Ishikawa (cell line): ENCODE results near the gene SSR3.

Source experiments
- CEBPB ChIP-seq: IDR thresholded peaks from 2 replicates; pipeline ENCODE4 v1.6.1; 2012
- CREB1 ChIP-seq: IDR thresholded peaks from 2 replicates; pipeline ENCODE4 v1.6.1; 2012; ENCODE audit warnings: low read depth
- EGR1 ChIP-seq: IDR thresholded peaks from 2 replicates; pipeline ENCODE4 v1.6.1; 2012
- EP300 ChIP-seq: IDR thresholded peaks from 2 replicates; pipeline ENCODE4 v1.6.1; 2012; ENCODE audit warnings: borderline replicate concordance
- FOXM1 ChIP-seq: IDR thresholded peaks from 2 replicates; pipeline ENCODE4 v1.6.1; 2012; ENCODE audit warnings: low read depth, borderline replicate concordance
- NFIC ChIP-seq: IDR thresholded peaks from 2 replicates; pipeline ENCODE4 v1.6.1; 2012
- RAD21 ChIP-seq: IDR thresholded peaks from 2 replicates; pipeline ENCODE4 v1.6.1; 2012; ENCODE audit warnings: low read depth
- TAF1 ChIP-seq: IDR thresholded peaks from 2 replicates; pipeline ENCODE4 v1.6.1; 2012; ENCODE audit warnings: low read depth, mild to moderate bottlenecking
- TCF12 ChIP-seq: IDR thresholded peaks from 2 replicates; pipeline ENCODE4 v1.6.1; 2012; ENCODE audit warnings: low read depth
- TEAD4 ChIP-seq: IDR thresholded peaks from 2 replicates; pipeline ENCODE4 v1.6.1; 2012
- YY1 ChIP-seq: IDR thresholded peaks from 2 replicates; pipeline ENCODE4 v1.6.1; 2012; ENCODE audit warnings: low read depth
- ZBTB7A ChIP-seq: IDR thresholded peaks from 2 replicates; pipeline ENCODE4 v1.6.1; 2012; ENCODE audit warnings: low read depth
- TF ChIP-seq, protein P1 (sequence below): IDR thresholded peaks from 2 replicates; pipeline ENCODE4 v1.6.1; 2012
- TF ChIP-seq, protein P2 (sequence below): IDR thresholded peaks from 2 replicates; pipeline ENCODE4 v1.6.1; 2012
- TF ChIP-seq, protein P3 (sequence below): IDR thresholded peaks from 2 replicates; pipeline ENCODE4 v1.6.1; 2012; ENCODE audit warnings: low read depth, mild to moderate bottlenecking

The SSR3 gene

DNA sequence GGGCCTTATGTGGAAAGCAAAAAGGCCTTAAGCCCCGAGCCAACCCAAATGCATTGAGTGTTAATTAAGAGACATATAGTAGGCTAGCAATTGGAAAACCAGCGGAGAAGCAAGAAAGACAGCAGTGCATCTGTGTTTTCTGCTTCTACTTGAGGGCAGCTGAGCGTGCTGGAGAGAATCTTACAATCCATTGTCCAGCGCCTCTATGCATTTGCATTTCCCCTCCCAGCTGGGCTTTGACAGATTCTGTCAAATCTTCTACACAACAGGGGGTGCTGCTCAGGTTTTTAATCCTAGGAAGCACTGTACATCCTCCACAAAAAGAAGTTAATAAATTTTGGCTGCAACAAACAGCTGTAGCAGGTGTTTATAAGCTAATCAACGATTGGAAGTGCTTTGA, 23.9 kb downstream of the SSR3 start:
- TF ChIP-seq TCF12 (no peak), RAD21 (no peak), EGR1 (no peak), EP300 (no peak), CREB1 (no peak), YY1 (no peak), TEAD4 (no peak), ZBTB7A (no peak), CEBPB (no peak)
- TF ChIP-seq, protein P1, sequence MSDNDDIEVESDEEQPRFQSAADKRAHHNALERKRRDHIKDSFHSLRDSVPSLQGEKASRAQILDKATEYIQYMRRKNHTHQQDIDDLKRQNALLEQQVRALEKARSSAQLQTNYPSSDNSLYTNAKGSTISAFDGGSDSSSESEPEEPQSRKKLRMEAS: no peak
- TF ChIP-seq, protein P2, sequence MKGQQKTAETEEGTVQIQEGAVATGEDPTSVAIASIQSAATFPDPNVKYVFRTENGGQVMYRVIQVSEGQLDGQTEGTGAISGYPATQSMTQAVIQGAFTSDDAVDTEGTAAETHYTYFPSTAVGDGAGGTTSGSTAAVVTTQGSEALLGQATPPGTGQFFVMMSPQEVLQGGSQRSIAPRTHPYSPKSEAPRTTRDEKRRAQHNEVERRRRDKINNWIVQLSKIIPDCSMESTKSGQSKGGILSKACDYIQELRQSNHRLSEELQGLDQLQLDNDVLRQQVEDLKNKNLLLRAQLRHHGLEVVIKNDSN: no peak

DNA sequence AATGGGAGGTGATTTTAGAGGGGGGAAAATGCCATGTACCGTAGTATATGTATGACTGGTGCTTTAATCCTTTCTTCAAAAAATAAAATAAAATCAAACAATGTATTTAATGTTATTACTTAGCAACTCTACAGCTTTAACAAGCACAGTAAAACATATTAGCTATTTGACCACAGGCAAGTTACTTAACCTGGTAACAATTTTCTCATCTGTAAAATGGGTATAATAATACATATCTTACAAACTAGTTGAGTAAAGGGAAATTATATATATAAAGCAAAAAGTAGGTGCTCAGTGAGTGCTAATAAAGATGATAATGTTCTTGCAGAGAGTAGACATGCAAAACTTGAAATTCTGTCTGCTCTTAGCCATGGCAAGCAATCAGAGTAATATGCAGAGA, 27.9 kb downstream of the SSR3 start:
- TF ChIP-seq, protein P3, sequence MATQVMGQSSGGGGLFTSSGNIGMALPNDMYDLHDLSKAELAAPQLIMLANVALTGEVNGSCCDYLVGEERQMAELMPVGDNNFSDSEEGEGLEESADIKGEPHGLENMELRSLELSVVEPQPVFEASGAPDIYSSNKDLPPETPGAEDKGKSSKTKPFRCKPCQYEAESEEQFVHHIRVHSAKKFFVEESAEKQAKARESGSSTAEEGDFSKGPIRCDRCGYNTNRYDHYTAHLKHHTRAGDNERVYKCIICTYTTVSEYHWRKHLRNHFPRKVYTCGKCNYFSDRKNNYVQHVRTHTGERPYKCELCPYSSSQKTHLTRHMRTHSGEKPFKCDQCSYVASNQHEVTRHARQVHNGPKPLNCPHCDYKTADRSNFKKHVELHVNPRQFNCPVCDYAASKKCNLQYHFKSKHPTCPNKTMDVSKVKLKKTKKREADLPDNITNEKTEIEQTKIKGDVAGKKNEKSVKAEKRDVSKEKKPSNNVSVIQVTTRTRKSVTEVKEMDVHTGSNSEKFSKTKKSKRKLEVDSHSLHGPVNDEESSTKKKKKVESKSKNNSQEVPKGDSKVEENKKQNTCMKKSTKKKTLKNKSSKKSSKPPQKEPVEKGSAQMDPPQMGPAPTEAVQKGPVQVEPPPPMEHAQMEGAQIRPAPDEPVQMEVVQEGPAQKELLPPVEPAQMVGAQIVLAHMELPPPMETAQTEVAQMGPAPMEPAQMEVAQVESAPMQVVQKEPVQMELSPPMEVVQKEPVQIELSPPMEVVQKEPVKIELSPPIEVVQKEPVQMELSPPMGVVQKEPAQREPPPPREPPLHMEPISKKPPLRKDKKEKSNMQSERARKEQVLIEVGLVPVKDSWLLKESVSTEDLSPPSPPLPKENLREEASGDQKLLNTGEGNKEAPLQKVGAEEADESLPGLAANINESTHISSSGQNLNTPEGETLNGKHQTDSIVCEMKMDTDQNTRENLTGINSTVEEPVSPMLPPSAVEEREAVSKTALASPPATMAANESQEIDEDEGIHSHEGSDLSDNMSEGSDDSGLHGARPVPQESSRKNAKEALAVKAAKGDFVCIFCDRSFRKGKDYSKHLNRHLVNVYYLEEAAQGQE: no peak
- TF ChIP-seq RAD21 (no peak), EGR1 (no peak), CEBPB (no peak), NFIC (no peak), TEAD4 (no peak)
- TF ChIP-seq, protein P1: no peak

DNA sequence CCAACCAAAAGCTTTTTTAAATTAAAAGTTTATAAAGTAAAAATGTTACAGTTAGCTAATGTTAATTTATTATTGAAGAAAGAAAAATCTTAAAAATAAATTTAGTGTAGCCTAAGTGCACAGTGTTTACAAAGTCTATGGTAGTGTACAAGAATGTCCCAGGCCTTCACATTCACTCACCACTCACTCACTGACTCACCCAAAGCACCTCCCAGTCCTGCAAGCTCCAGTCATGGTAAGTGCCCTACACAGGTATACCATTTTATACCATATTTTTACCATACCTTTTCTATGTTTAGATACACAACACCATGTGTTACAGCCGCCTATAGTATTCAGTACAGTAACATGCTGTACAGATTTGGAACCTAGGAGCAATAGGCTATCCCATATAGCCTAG, 29.1 kb downstream of the SSR3 start:
- TF ChIP-seq, protein P3: no peak
- TF ChIP-seq TCF12 (no peak), TAF1 (no peak), FOXM1 (no peak), CREB1 (no peak), RAD21 (no peak), TEAD4 (no peak), NFIC (no peak), EGR1 (no peak), CEBPB (no peak), YY1 (no peak), EP300 (no peak), ZBTB7A (no peak)
- TF ChIP-seq, protein P1: no peak
- TF ChIP-seq, protein P2: no peak

DNA sequence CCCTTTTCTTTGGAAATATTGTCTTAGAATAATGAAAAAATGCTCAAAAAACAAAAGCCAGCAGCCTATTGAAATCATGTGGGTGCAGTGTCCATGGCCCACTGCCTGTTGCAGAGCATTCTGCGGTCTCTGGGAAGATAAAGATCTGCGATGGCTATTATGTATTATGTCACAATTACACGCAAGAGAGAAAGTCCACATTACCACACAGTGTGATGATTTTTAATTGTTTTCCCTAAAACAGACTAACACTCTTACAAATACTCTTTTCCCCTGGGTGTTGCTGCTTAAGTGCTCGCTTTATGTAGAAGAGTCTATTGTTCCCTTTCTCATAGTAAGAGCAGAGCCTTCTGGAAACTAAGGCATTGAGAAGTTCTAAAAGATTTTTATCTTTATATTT, 32.2 kb downstream of the SSR3 start:
- TF ChIP-seq CEBPB (no peak), FOXM1 (no peak), RAD21 (no peak), TEAD4 (no peak), EP300 (no peak)
- TF ChIP-seq, protein P1: no peak

DNA sequence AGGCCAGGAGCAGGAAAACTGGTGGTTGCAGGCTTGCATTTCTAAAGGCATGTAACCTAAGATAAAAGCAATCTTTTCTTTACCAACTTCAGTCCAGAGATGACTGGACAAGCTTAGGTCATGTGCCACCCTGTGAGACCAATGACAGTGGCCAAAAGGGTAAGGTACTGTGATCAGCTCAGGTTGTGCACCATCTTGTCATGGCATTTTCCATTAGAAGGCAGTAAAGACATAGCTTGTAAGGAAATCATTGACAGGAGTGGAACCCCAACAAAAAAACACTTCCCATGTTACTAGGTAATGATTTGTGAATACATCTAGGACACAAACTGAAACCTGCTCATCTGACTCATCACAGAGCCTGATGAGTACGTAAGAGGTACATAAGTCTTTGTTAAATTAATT, 35.2 kb downstream of the SSR3 start:
- no peak for TF ChIP-seq YY1
- TF ChIP-seq, protein P2: no peak
- TF ChIP-seq FOXM1: no peak
- no peak for TF ChIP-seq NFIC
- TF ChIP-seq TAF1: no peak
- TF ChIP-seq, protein P3: no peak
- TF ChIP-seq TEAD4: no peak
- TF ChIP-seq CREB1: no peak
- TF ChIP-seq, protein P1: no peak
- TF ChIP-seq TCF12: no peak
- TF ChIP-seq CEBPB: no peak
- no peak for TF ChIP-seq EP300
- TF ChIP-seq EGR1: no peak
- TF ChIP-seq ZBTB7A: no peak
